WERI-Rb-1 (cell line): Measurements from ENCODE around the gene GRIN3B.
"Not testable (repeated sequence)": the region's sequence is repeated elsewhere in the genome, so short reads cannot be mapped to it uniquely, and the experiment has no call there.

ENCODE experiments used
- DNase-seq: peaks from one replicate; pipeline ENCODE4 v3.0.0-alpha.2; 2020
- H3K27ac ChIP-seq: fragments of 250-450 bp; sonication (Bioruptor Pico); 2 replicates; pipeline ENCODE4 v1.5.1; 2020; ENCODE audit warnings: mild to moderate bottlenecking, moderate library complexity
- H3K27me3 ChIP-seq: fragments of 250-450 bp; sonication (Bioruptor Pico); 2 replicates; pipeline ENCODE4 v1.5.1; 2021; ENCODE audit warnings: mild to moderate bottlenecking, low read depth, moderate library complexity; ENCODE audit not compliant: insufficient read depth, severe bottlenecking
- H3K36me3 ChIP-seq: fragments of 250-450 bp; sonication (Bioruptor Pico); 2 replicates; pipeline ENCODE4 v1.5.1; 2020; ENCODE audit warnings: mild to moderate bottlenecking, moderate library complexity
- H3K4me3 ChIP-seq: 2 replicates; pipeline ENCODE4 v1.5.1; 2011; ENCODE audit warnings: low read depth, mild to moderate bottlenecking, control low read depth, low read length
- H3K9me3 ChIP-seq: fragments of 250-450 bp; sonication (Bioruptor Pico); 2 replicates; pipeline ENCODE4 v1.5.1; 2021; ENCODE audit warnings: mild to moderate bottlenecking, moderate library complexity; ENCODE audit not compliant: severe bottlenecking
- CTCF ChIP-seq: IDR thresholded peaks from 2 replicates; pipeline ENCODE4 v1.5.1; 2011; ENCODE audit warnings: low read depth, mild to moderate bottlenecking, control low read depth, inconsistent platforms, low read length

GRIN3B gene

GRCh38 chr19:954272-954671 is 45.9 kb upstream of the GRIN3B start:
- H3K36me3 ChIP-seq = peaks cover 4% of the 10 kb centered on the region; the same call in 1 of the 2 replicates
- H3K27ac ChIP-seq = no peak overlapping the region
- TF ChIP-seq CTCF = no peak
- H3K4me3 ChIP-seq = no peak overlapping the region
- no peaks in the 10 kb centered on the region for H3K9me3 ChIP-seq
- DNase-seq = no peak
- no peaks in the 10 kb centered on the region for H3K27me3 ChIP-seq

DNA sequence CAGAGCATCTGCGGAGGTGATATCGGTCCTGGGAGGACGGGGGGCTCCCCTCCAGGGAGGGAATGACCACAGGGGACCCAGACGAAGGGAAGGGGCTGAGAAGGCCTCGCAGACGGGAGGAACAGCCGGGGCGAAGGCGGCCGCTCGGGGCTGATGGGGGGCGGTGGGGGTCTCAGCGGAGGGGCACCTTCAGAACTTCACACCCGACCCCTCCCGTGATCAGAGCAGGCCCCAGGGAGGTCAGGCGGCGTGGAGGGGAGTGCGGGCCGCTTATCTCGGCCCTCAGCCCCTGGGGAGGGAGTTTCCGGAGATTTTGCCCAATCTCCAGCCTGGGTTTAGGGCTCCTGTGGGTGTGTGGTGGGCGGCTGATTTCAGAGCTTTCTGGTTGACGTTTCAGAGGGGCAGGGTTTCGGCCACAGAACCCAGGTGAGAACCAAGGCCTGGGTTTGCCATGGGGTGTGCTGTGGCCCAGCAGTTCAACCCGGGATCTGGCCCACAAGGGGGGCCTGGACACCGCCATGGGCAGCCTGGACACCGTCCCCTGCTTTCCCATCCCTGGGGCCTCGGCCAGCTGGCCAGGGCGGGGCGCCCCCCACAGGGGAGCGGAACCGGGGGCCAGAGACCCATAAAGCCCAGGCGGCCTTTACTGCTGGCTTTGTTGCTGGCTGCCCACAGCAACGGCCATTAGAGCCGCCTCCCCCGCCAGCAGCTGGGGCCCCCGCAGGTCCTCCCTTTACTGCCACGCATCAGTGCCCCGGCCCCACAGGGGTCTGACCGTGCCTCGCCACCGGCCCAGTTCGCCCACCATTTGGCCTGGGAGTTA is 45.3 kb upstream of the GRIN3B start:
- no peak overlapping the region for H3K4me3 ChIP-seq
- no peaks in the 10 kb centered on the region for H3K9me3 ChIP-seq
- peaks cover 8% of the 10 kb centered on the region for H3K36me3 ChIP-seq
- no peak overlapping the region for H3K27ac ChIP-seq
- TF ChIP-seq CTCF = no peak
- no peaks in the 10 kb centered on the region for H3K27me3 ChIP-seq
- no peak for DNase-seq

- Histone ChIP-seq H3K36me3 (peaks cover 20% of the 10 kb centered on the region), H3K9me3 (no peaks in the 10 kb centered on the region), H3K27ac (no peak overlapping the region), H3K27me3 (no peaks in the 10 kb centered on the region), H3K4me3 (no peak overlapping the region)
- DNase-seq = no peak
- no peak for TF ChIP-seq CTCF
These were observed 44.1 kb upstream of the GRIN3B start for GRCh38 chr19:955803-956765.

- Histone ChIP-seq H3K9me3 (no peaks in the 10 kb centered on the region), H3K4me3 (no peak overlapping the region), H3K36me3 (peaks cover 28% of the 10 kb centered on the region), H3K27ac (no peak overlapping the region), H3K27me3 (no peaks in the 10 kb centered on the region)
- DNase-seq = no peak
- no peak for TF ChIP-seq CTCF
These were observed 43.3 kb upstream of the GRIN3B start for GRCh38 chr19:956766-957440.

DNA sequence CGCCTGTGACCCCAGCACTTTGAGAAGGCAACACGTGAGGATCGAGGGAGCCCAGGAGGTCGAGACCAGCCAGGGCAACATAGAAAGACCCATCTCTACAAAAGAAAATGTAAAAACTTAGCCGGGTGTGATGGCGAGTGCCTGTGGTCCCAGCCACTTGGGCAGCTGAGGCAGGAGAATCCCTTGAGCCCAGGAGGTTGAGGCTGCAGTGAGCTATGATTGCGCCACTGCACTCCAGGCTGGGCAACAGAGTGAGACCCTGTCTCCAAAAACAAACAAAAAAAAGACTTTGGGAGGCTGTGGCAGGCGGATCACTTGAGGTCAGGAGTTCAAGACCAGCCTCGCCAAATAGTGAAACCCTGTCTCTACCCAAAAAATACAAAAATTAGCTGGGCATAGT is 42.6 kb upstream of the GRIN3B start:
- peaks cover 28% of the 10 kb centered on the region for H3K36me3 ChIP-seq
- DNase-seq, H3K27me3 ChIP-seq, H3K4me3 ChIP-seq, H3K27ac ChIP-seq, H3K9me3 ChIP-seq: not testable (repeated sequence)
